AG09319 (cell line): ENCODE data around the gene SLC10A4.

Experiments
- DNase-seq: peaks from one replicate; pipeline ENCODE4 v3.0.0-alpha.2; 2010; ENCODE audit warnings: low read depth; ENCODE audit errors: extremely low read depth
- CTCF ChIP-seq: IDR thresholded peaks from 2 replicates; pipeline ENCODE4 v1.5.1; 2011; ENCODE audit warnings: low read depth, mild to moderate bottlenecking, inconsistent platforms, low read length, moderate library complexity

SLC10A4 gene

DNA sequence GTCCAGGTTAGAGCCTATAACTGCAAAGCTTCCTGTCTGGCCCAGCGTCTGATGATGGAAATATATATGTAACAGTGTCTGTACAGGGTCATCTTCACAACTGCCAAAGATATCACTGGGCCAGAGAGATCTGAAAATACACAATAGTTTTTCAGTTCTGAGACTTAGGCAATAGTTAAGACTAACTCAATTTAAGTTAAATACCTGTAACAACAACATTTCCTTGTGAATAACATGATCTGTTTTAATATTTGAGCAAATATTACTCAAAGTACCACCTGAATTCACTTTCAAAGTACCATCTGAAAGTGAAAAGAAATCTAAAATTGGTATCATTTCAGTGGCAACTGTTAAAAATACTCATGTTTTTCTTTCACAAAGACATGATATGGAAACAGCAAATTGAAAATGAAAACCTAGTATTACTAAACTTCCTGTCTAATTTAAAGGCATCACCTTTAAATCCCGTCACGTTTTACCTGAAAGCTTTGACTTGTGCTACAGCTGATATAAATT lies 16.5 kb downstream of the SLC10A4 start:
- no peak for DNase-seq

GRCh38 chr4:48503233-48504025 lies 20.3 kb downstream of the SLC10A4 start:
- no peak for DNase-seq
- TF ChIP-seq CTCF, result no peak

More for the DNA sequence above, 16.5 kb downstream of the SLC10A4 start:
- TF ChIP-seq CTCF, result no peak

DNA sequence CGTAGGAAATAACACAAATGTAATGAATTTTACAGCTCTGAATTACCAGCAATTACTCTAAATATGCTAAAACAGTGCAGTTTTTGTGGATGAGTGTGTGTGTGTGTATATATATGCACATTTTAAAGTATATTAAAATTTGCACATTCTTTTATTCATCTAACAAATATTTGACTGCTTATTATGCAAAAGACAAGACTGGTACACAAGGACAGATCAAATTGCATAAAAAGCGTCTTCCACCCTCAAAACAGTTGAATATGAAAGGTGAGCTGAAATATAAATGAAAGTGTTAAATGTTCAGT lies 20.8 kb downstream of the SLC10A4 start:
- no peak for TF ChIP-seq CTCF
- DNase-seq, result no peak

- DNase-seq, result no peak
Measured at GRCh38 chr4:48504352-48504751, 21.2 kb downstream of the SLC10A4 start.

DNA sequence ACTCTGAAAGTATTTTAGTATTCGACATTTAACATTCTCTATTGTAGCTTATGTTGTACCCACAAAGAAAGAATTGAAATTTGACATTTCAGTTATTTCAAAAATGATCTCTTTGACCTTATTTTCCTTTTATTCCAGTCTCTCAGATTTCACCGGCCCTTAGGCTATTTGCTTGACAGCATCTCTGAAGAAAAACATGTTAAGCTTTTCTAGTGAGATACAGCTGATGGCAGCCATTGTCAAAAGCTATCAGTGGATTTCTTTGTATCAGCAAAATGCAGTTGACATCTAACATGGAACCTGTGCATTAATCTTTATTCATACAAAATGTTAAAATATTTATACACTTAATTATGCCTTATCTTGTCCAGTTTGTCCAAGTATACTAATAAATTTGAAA lies 23.6 kb downstream of the SLC10A4 start:
- no peak for TF ChIP-seq CTCF

More at GRCh38 chr4:48504352-48504751, 21.2 kb downstream of the SLC10A4 start:
- no peak for TF ChIP-seq CTCF

DNA sequence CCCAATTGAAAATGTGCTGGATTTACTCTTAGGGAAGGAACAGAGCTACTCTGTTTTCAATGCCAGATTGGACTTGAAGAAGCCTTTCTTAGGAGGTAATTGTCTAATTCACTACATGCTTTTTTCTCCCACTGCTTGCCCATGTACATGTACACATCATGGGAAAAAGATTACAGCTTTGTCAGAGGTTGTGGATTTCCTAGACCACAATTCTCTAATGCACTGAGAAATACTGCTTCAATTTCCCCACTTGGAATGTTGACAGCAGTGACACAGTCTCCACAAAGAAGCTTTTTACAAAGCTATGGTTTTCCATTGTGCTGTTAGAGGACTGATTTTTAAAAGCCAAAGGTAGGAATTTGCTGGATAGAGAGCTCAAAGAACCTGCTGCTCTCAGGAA lies 26.4 kb downstream of the SLC10A4 start:
- no peak for DNase-seq
- TF ChIP-seq CTCF, result no peak

More for the DNA sequence above, 23.6 kb downstream of the SLC10A4 start:
- DNase-seq, result no peak

DNA sequence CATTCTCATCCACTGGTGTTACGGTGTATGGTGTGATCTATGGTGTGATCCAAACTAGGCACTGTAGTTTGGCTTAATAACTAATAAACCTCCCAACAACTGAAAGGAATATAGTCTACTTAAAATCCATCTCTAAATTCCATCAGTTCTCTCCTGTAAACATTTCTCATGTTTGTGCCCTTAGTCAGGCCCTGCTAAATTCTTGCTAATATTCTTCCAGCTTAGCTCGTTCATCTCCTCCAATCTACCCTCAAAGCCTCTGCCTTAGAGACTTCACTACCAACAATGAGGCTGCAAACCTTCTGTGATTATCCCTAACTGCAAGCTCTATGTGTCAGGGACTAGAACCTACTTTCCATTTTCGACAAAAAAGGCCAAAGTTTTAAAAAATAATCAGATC lies 35.0 kb downstream of the SLC10A4 start:
- DNase-seq, result no peak
- TF ChIP-seq CTCF, result no peak
